ENCODE results near the gene SLC5A3.

Gene SLC5A3

GRCh38 chr21:34105947-34106541 is 32.7 kb downstream of the SLC5A3 start:
- no peak for TF ChIP-seq CTCF (IDR thresholded peaks at IDR 0.05; ENCODE audit: borderline replicate concordance, extremely low read depth, low read length, poor library complexity, severe bottlenecking)
- TF ChIP-seq EZH2 (IDR thresholded peaks at IDR 0.05; ENCODE audit: borderline replicate concordance, low read depth, low read length, severe bottlenecking): no peak
- Histone ChIP-seq H2AFZ (ENCODE audit: low read depth, low read length) (no peak overlapping the region), H3K9me3 (ENCODE audit: insufficient read depth, low read length, severe bottlenecking) (no peaks in the 10 kb centered on the region), H3K4me1 (ENCODE audit: insufficient read depth, low read length) (no peaks in the 10 kb centered on the region), H3K27ac (ENCODE audit: low read length) (no peak overlapping the region), H3K9ac (ENCODE audit: low read depth, low read length) (no peak overlapping the region), H3K36me3 (ENCODE audit: insufficient read depth, low read length) (peaks cover 26% of the 10 kb centered on the region), H3K4me2 (ENCODE audit: insufficient read depth, low read length) (no peak overlapping the region), H4K20me1 (ENCODE audit: insufficient read depth, low read length) (peaks cover 16% of the 10 kb centered on the region; the same call in 1 of the 2 replicates), H3K27me3 (ENCODE audit: insufficient read depth, low read length, poor library complexity) (no peaks in the 10 kb centered on the region), H3K79me2 (ENCODE audit: insufficient read depth, low read length) (peaks cover 96% of the 10 kb centered on the region), H3K4me3 (ENCODE audit: low read depth in 1 of 2, low read length in 2 of 2) (no peak overlapping the region)
- ATAC-seq (ENCODE audit: insufficient read depth, low read depth) (no peak), DNase-seq (no peak)

DNA sequence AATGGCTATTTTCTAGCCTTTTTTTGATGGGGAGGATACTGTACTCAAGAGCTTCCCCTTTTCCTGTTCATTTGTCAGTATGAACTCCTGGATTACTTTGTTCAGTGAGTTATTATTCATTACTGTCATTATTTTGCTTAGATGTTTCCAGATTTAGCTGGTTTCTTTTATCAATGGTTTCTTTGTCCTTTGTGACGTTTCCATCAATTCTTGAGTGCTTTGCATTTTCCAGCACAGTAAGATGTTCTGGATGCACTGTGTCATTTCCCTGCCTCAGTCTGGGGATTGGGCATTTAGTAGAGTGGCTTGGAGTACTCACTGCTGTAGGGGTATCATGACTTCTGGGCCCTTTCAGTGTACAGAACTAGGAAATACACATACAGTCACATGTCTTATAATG is 34.2 kb downstream of the SLC5A3 start:
- H3K4me3 ChIP-seq (ENCODE audit: low read depth in 1 of 2, low read length in 2 of 2): no peak overlapping the region
- no peak overlapping the region for H2AFZ ChIP-seq (ENCODE audit: low read depth, low read length)
- no peak overlapping the region for H3K27ac ChIP-seq (ENCODE audit: low read length)
- H4K20me1 ChIP-seq (ENCODE audit: insufficient read depth, low read length): peaks cover 11% of the 10 kb centered on the region; the same call in 1 of the 2 replicates
- DNase-seq (no peak), ATAC-seq (ENCODE audit: insufficient read depth, low read depth) (no peak)
- H3K79me2 ChIP-seq (ENCODE audit: insufficient read depth, low read length): peaks cover 95% of the 10 kb centered on the region
- no peaks in the 10 kb centered on the region for H3K27me3 ChIP-seq (ENCODE audit: insufficient read depth, low read length, poor library complexity)
- H3K4me1 ChIP-seq (ENCODE audit: insufficient read depth, low read length): no peaks in the 10 kb centered on the region
- H3K9me3 ChIP-seq (ENCODE audit: insufficient read depth, low read length, severe bottlenecking): no peaks in the 10 kb centered on the region
- TF ChIP-seq EZH2 (IDR thresholded peaks at IDR 0.05; ENCODE audit: borderline replicate concordance, low read depth, low read length, severe bottlenecking) (no peak), CTCF (IDR thresholded peaks at IDR 0.05; ENCODE audit: borderline replicate concordance, extremely low read depth, low read length, poor library complexity, severe bottlenecking) (no peak)
- H3K36me3 ChIP-seq (ENCODE audit: insufficient read depth, low read length): peaks cover 16% of the 10 kb centered on the region
- no peak overlapping the region for H3K4me2 ChIP-seq (ENCODE audit: insufficient read depth, low read length)
- H3K9ac ChIP-seq (ENCODE audit: low read depth, low read length): no peak overlapping the region

GRCh38 chr21:34109075-34109474 is 35.7 kb downstream of the SLC5A3 start:
- Histone ChIP-seq H3K4me2 (ENCODE audit: insufficient read depth, low read length) (no peak overlapping the region), H3K27ac (ENCODE audit: low read length) (no peak overlapping the region), H4K20me1 (ENCODE audit: insufficient read depth, low read length) (peaks cover 4% of the 10 kb centered on the region; the same call in 1 of the 2 replicates), H3K79me2 (ENCODE audit: insufficient read depth, low read length) (peaks cover 94% of the 10 kb centered on the region), H3K4me3 (ENCODE audit: low read depth in 1 of 2, low read length in 2 of 2) (no peak overlapping the region), H3K9ac (ENCODE audit: low read depth, low read length) (no peak overlapping the region), H3K4me1 (ENCODE audit: insufficient read depth, low read length) (no peaks in the 10 kb centered on the region), H3K36me3 (ENCODE audit: insufficient read depth, low read length) (peaks cover 3% of the 10 kb centered on the region; the same call in 1 of the 2 replicates), H2AFZ (ENCODE audit: low read depth, low read length) (no peak overlapping the region), H3K27me3 (ENCODE audit: insufficient read depth, low read length, poor library complexity) (no peaks in the 10 kb centered on the region), H3K9me3 (ENCODE audit: insufficient read depth, low read length, severe bottlenecking) (no peaks in the 10 kb centered on the region)
- ATAC-seq (ENCODE audit: insufficient read depth, low read depth) (no peak), DNase-seq (no peak)
- TF ChIP-seq EZH2 (IDR thresholded peaks at IDR 0.05; ENCODE audit: borderline replicate concordance, low read depth, low read length, severe bottlenecking): no peak
- no peak for TF ChIP-seq CTCF (IDR thresholded peaks at IDR 0.05; ENCODE audit: borderline replicate concordance, extremely low read depth, low read length, poor library complexity, severe bottlenecking)

Measured in DND-41 (cell line).